CD14-positive monocyte (primary cell): ENCODE measurements around the gene MEIOSIN. TPM values are rescaled to one million over a fixed set of nuclear protein-coding genes. Genes with fewer than 3 reads are reported as not detected.

Source experiments
- DNase-seq, 3 donors: peaks; one replicate each; pipeline ENCODE4 v3.0.0-alpha.2; 2011 to 2022
- H2AFZ ChIP-seq: 2 replicates; pipeline ENCODE4 v1.6.0; 2012; ENCODE audit warnings: mild to moderate bottlenecking, low read depth, low read length, inconsistent platforms; ENCODE audit not compliant: insufficient read depth, poor library complexity, severe bottlenecking
- H3K27ac ChIP-seq, 2 donors: 1 replicate in 1 of 2; 2 replicates in 1 of 2; pipeline ENCODE4 v1.5.1; 2012 to 2013; ENCODE audit warnings: low read length in 2 of 2, control low read depth in 1 of 2, inconsistent platforms in 1 of 2, low read depth in 1 of 2, mild to moderate bottlenecking in 1 of 2
- H3K27me3 ChIP-seq, 2 donors: one replicate each; pipeline versions ENCODE4 v1.6.0 to v1.6.1; 2011 to 2013; ENCODE audit warnings: low read length in 2 of 2; ENCODE audit not compliant: control insufficient read depth in 2 of 2, insufficient read depth in 2 of 2
- H3K36me3 ChIP-seq, 2 donors: replicated peaks in 1 of 2; 1 replicate in 1 of 2; 2 replicates in 1 of 2; pipeline versions ENCODE4 v1.5.1 to v1.6.1; 2012 to 2013; ENCODE audit warnings: low read length in 2 of 2, control low read depth in 1 of 2, inconsistent platforms in 1 of 2, mild to moderate bottlenecking in 1 of 2; ENCODE audit not compliant: insufficient read depth in 2 of 2, control insufficient read depth in 1 of 2
- H3K4me1 ChIP-seq, 2 donors: 1 replicate in 1 of 2; 2 replicates in 1 of 2; pipeline versions ENCODE4 v1.5.1 to v1.6.1; 2012 to 2013; ENCODE audit warnings: low read length in 2 of 2, control low read depth in 1 of 2, inconsistent platforms in 1 of 2, mild to moderate bottlenecking in 1 of 2, moderate library complexity in 1 of 2; ENCODE audit not compliant: insufficient read depth in 2 of 2, control insufficient read depth in 1 of 2
- H3K4me2 ChIP-seq: replicated peaks from 2 replicates; pipeline ENCODE3; 2012; ENCODE audit warnings: low read length, moderate library complexity, mild to moderate bottlenecking; ENCODE audit not compliant: poor library complexity, severe bottlenecking; ENCODE audit errors: extremely low read depth
- H3K4me3 ChIP-seq, 3 experiments: fragments of 200-600 bp in 1 of 3; sonication (generic) in 1 of 3; replicated peaks in 1 of 3; 1 replicate in 2 of 3; 2 replicates in 1 of 3; pipeline ENCODE4 v1.5.1; 2011 to 2013; ENCODE audit warnings: low read length in 3 of 3, mild to moderate bottlenecking in 3 of 3, control low read depth in 2 of 3, low read depth in 2 of 3, inconsistent platforms in 1 of 3, moderate library complexity in 1 of 3
- H3K79me2 ChIP-seq: 2 replicates; pipeline ENCODE4 v1.6.0; 2012; ENCODE audit warnings: mild to moderate bottlenecking, control low read depth, inconsistent platforms, low read length, moderate library complexity; ENCODE audit not compliant: insufficient read depth
- H3K9ac ChIP-seq: 2 replicates; pipeline ENCODE4 v1.6.0; 2017; ENCODE audit warnings: low read length, mild to moderate bottlenecking; ENCODE audit not compliant: insufficient read depth, poor library complexity, severe bottlenecking
- H3K9me3 ChIP-seq, 2 donors: replicated peaks in 1 of 2; 1 replicate in 1 of 2; 2 replicates in 1 of 2; pipeline versions ENCODE4 v1.5.1 to v1.6.1; 2012 to 2013; ENCODE audit warnings: low read length in 2 of 2, control low read depth in 1 of 2; ENCODE audit not compliant: control insufficient read depth in 1 of 2, insufficient read depth in 1 of 2
- H4K20me1 ChIP-seq: 2 replicates; pipeline ENCODE4 v1.6.0; 2012; ENCODE audit warnings: mild to moderate bottlenecking, low read length, control low read depth, moderate library complexity; ENCODE audit not compliant: insufficient read depth
- H3K27ac Mint-ChIP-seq, 7 donors: one replicate each; pipeline ENCODE4 v1.8.0; 2020; ENCODE audit warnings: mild to moderate bottlenecking in 7 of 7, mixed read lengths in 7 of 7, moderate library complexity in 6 of 7, inconsistent platforms in 2 of 7
- H3K27me3 Mint-ChIP-seq, 3 donors: one replicate each; pipeline ENCODE4 v1.8.0; 2021 to 2022; ENCODE audit warnings: low read depth in 3 of 3, mild to moderate bottlenecking in 3 of 3, mixed read lengths in 3 of 3, moderate library complexity in 3 of 3, inconsistent platforms in 1 of 3
- H3K36me3 Mint-ChIP-seq, 2 donors: one replicate each; pipeline ENCODE4 v1.8.0; 2020; ENCODE audit warnings: mixed read lengths in 2 of 2, inconsistent platforms in 1 of 2, mild to moderate bottlenecking in 1 of 2
- H3K4me1 Mint-ChIP-seq: one replicate; pipeline ENCODE4 v1.8.0; 2020; ENCODE audit warnings: mild to moderate bottlenecking, mixed read lengths
- H3K4me3 Mint-ChIP-seq, 2 donors: one replicate each; pipeline ENCODE4 v1.8.0; 2020; ENCODE audit warnings: mild to moderate bottlenecking in 2 of 2, mixed read lengths in 2 of 2, moderate library complexity in 1 of 2
- H3K9me3 Mint-ChIP-seq, 7 donors: one replicate each; pipeline ENCODE4 v1.8.0; 2020 to 2022; ENCODE audit warnings: mixed read lengths in 7 of 7, mild to moderate bottlenecking in 6 of 7, moderate library complexity in 6 of 7, inconsistent platforms in 2 of 7
- CTCF ChIP-seq: fragments of 200-600 bp; IDR thresholded peaks from one replicate; pipeline ENCODE4 v1.8.0; 2022; ENCODE audit warnings: antibody characterized with exemption, mild to moderate bottlenecking
- WGBS: methylation state at CpG from one replicate; pipeline ENCODE4 v1.1.5; 2013; ENCODE audit warnings: missing lambda C conversion rate; ENCODE audit not compliant: insufficient coverage; 5-methylcytosine and 5-hydroxymethylcytosine counted together
- intact Hi-C, 2 donors: fragments of 100-400 bp; cut with micrococcal nuclease; formaldehyde crosslinking; loops; one replicate each; pipeline versions ENCODE4 v1.15.0 to v1.15.1; 2023
- polyA plus RNA-seq, 3 donors: library from polyadenylated mRNA; depleted of rRNA in 1 of 3; unstranded in 2 of 3; stranded (reverse) in 1 of 3; fragments of 300-500 nt in 2 of 3; fragments of >200 nt in 1 of 3; fragmentation: Illumina TruSeq in 2 of 3; gene quantifications; 1 replicate in 2 of 3; 2 replicates in 1 of 3; pipeline ENCODE4 v1.2.3, GENCODE V29; 2012 to 2021

Gene MEIOSIN
- polyA plus RNA-seq, 3 donors, result not detected

- H3K4me3 Mint-ChIP-seq, result no peak overlapping the region
- Histone ChIP-seq H4K20me1 (no peaks in the 10 kb centered on the region), H3K4me2 (no peak overlapping the region), H3K27ac (no peak overlapping the region), H3K4me1 (no peaks in the 10 kb centered on the region), H3K36me3 (no peaks in the 10 kb centered on the region), H3K9ac (no peak overlapping the region), H3K9me3 (no peaks in the 10 kb centered on the region), H2AFZ (no peak overlapping the region), H3K27me3 (peaks cover 0 to 15% of the 10 kb centered on the region in 2 donors), H3K79me2 (no peaks in the 10 kb centered on the region), H3K4me3 (no peak overlapping the region)
- peaks cover 42 to 52% (median 42%) of the 10 kb centered on the region in 3 donors for H3K27me3 Mint-ChIP-seq
- intact Hi-C loops, result no loop called here
- peaks cover 0 to 2% (median 0%) of the 10 kb centered on the region in 7 donors for H3K9me3 Mint-ChIP-seq
- no peak overlapping the region for H3K27ac Mint-ChIP-seq
- no peak for TF ChIP-seq CTCF
- no peak for DNase-seq
- no peaks in the 10 kb centered on the region for H3K4me1 Mint-ChIP-seq
- 97% methylated on average over 5 of the region's 6 CpGs for WGBS
- H3K36me3 Mint-ChIP-seq, result no peaks in the 10 kb centered on the region
Observed at GRCh38 chr19:45745606-45746005, 12.4 kb downstream of the MEIOSIN start.

- Histone ChIP-seq H3K27ac (no peak overlapping the region), H3K9ac (no peak overlapping the region), H4K20me1 (no peaks in the 10 kb centered on the region), H3K27me3 (peaks cover 0 to 15% of the 10 kb centered on the region in 2 donors), H3K4me1 (no peaks in the 10 kb centered on the region), H3K36me3 (no peaks in the 10 kb centered on the region), H2AFZ (no peak overlapping the region), H3K4me2 (no peak overlapping the region), H3K4me3 (no peak overlapping the region), H3K79me2 (no peaks in the 10 kb centered on the region), H3K9me3 (no peaks in the 10 kb centered on the region)
- Mint-ChIP-seq H3K27ac (no peak overlapping the region), H3K36me3 (no peaks in the 10 kb centered on the region), H3K9me3 (peaks cover 0 to 2% (median 0%) of the 10 kb centered on the region in 7 donors), H3K4me1 (no peaks in the 10 kb centered on the region), H3K27me3 (peaks cover 42 to 56% (median 44%) of the 10 kb centered on the region in 3 donors), H3K4me3 (no peak overlapping the region)
- no peak for TF ChIP-seq CTCF
- intact Hi-C loops, result no loop called here
- no peak for DNase-seq
- WGBS, result 88% methylated on average over 3 of the region's 5 CpGs
Observed at GRCh38 chr19:45746866-45747265, 13.6 kb downstream of the MEIOSIN start.
